Parathyroid adenoma (tissue), 2 donors: ENCODE results near the gene ARHGAP12.

ENCODE experiments used
- H2AFZ ChIP-seq: fragments of 300-600 bp; sonication (generic); one replicate; pipeline ENCODE4 v1.7.0; 2017; ENCODE audit warnings: antibody characterized with exemption, mild to moderate bottlenecking
- H3K27ac ChIP-seq: fragments of 300-600 bp; sonication (generic); one replicate; pipeline ENCODE4 v1.7.0; 2017
- H3K27me3 ChIP-seq: fragments of 300-600 bp; sonication (generic); one replicate; pipeline ENCODE4 v1.7.0; 2017; ENCODE audit warnings: low read length; ENCODE audit not compliant: control insufficient read depth, insufficient read depth
- H3K36me3 ChIP-seq: fragments of 300-600 bp; sonication (generic); one replicate; pipeline ENCODE4 v1.7.0; 2017; ENCODE audit warnings: low read length; ENCODE audit not compliant: control insufficient read depth, insufficient read depth
- H3K4me1 ChIP-seq: fragments of 300-600 bp; sonication (generic); one replicate; pipeline ENCODE4 v1.7.0; 2017; ENCODE audit warnings: control low read depth
- H3K4me2 ChIP-seq: fragments of 300-600 bp; sonication (generic); one replicate; pipeline ENCODE4 v1.7.0; 2017; ENCODE audit warnings: low read length
- H3K4me3 ChIP-seq: fragments of 300-600 bp; sonication (generic); one replicate; pipeline ENCODE4 v1.7.0; 2017; ENCODE audit warnings: low read depth, low read length
- H3K79me2 ChIP-seq: fragments of 300-600 bp; sonication (generic); one replicate; pipeline ENCODE4 v1.7.0; 2017; ENCODE audit warnings: control low read depth
- H3K9ac ChIP-seq: fragments of 300-600 bp; sonication (generic); one replicate; pipeline ENCODE4 v1.7.0; 2017; ENCODE audit warnings: mild to moderate bottlenecking
- H3K9me3 ChIP-seq: fragments of 300-600 bp; sonication (generic); one replicate; pipeline ENCODE4 v1.7.0; 2017; ENCODE audit warnings: low read length; ENCODE audit not compliant: control insufficient read depth
- TF ChIP-seq, protein P1 (sequence below): fragments of 300-600 bp; sonication (generic); IDR thresholded peaks from one replicate; pipeline ENCODE4 v1.7.0; 2017; ENCODE audit warnings: antibody characterized with exemption, mild to moderate bottlenecking
- donor health status: primary hyperparathyroidism.

The ARHGAP12 gene

DNA sequence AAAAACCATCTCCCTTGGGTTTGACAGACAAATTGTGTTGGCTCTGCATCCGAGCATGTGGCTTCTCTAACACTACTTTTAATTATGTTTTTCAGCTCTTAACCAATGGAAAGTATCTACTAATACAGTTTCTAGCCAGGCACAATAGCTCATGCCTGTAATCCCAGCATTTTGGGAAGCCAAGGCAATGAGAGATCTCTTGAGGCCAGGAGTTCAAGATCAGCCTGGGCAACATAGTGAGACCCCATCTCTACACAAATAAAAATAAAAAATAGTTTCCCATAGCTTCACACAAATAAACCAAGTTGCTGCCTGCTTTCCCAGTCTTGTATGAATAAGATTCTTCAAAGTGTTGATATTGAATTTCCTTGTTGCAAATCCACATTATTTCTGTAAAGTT, 13.8 kb upstream of the ARHGAP12 start:
- no peaks in the 10 kb centered on the region for H3K27me3 ChIP-seq
- H3K36me3 ChIP-seq, result no peaks in the 10 kb centered on the region
- no peaks in the 10 kb centered on the region for H3K79me2 ChIP-seq
- no peaks in the 10 kb centered on the region for H3K9me3 ChIP-seq
- H3K4me2 ChIP-seq, result no peak overlapping the region
- no peak overlapping the region for H3K27ac ChIP-seq
- no peaks in the 10 kb centered on the region for H3K4me1 ChIP-seq
- H3K9ac ChIP-seq, result no peak overlapping the region
- H3K4me3 ChIP-seq, result no peak overlapping the region
- TF ChIP-seq, protein P1, sequence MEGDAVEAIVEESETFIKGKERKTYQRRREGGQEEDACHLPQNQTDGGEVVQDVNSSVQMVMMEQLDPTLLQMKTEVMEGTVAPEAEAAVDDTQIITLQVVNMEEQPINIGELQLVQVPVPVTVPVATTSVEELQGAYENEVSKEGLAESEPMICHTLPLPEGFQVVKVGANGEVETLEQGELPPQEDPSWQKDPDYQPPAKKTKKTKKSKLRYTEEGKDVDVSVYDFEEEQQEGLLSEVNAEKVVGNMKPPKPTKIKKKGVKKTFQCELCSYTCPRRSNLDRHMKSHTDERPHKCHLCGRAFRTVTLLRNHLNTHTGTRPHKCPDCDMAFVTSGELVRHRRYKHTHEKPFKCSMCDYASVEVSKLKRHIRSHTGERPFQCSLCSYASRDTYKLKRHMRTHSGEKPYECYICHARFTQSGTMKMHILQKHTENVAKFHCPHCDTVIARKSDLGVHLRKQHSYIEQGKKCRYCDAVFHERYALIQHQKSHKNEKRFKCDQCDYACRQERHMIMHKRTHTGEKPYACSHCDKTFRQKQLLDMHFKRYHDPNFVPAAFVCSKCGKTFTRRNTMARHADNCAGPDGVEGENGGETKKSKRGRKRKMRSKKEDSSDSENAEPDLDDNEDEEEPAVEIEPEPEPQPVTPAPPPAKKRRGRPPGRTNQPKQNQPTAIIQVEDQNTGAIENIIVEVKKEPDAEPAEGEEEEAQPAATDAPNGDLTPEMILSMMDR, result no peak
- H2AFZ ChIP-seq, result no peak overlapping the region

DNA sequence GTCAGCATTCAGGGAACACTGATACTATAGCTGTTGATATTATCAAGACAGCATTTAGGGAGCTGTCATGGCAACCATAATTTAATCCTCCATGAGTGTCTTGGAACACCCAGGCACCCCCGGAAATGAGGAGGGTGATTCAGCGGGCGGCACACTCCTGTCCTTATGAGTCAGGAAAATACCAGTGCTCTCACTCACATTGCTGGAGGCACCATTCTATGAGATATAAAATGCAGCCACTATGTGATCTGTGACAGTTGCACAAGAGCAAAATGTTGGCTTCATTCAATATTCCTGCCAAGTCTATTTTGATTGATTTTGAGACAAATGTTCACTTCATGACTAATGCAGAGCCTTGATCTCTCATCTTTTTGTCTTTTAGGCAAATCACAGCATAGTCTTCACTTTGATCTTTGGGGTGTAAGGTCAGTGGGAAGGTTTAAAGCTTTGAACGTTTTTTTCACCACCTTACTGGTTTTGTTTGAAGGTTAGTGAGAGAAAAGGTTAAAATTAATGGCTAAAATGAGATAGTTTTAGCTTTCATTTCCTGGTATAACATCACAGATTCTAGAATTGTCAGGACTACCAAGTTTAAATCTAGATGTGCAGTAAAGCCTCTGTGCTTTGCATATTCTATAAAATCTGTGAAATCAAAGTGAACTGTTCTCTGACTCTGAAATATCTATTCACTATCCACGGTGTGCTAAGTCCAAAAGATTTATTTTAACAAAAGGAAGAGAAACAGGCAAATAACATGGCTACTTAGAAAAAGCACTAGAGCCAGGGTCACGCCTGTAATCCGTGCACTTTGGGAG, 12.4 kb upstream of the ARHGAP12 start:
- no peaks in the 10 kb centered on the region for H3K79me2 ChIP-seq
- TF ChIP-seq, protein P1, result no peak
- no peaks in the 10 kb centered on the region for H3K4me1 ChIP-seq
- no peak overlapping the region for H2AFZ ChIP-seq
- H3K36me3 ChIP-seq, result no peaks in the 10 kb centered on the region
- H3K4me3 ChIP-seq, result no peak overlapping the region
- H3K27me3 ChIP-seq, result no peaks in the 10 kb centered on the region
- no peak overlapping the region for H3K27ac ChIP-seq
- no peak overlapping the region for H3K9ac ChIP-seq
- H3K9me3 ChIP-seq, result no peaks in the 10 kb centered on the region
- no peak overlapping the region for H3K4me2 ChIP-seq

DNA sequence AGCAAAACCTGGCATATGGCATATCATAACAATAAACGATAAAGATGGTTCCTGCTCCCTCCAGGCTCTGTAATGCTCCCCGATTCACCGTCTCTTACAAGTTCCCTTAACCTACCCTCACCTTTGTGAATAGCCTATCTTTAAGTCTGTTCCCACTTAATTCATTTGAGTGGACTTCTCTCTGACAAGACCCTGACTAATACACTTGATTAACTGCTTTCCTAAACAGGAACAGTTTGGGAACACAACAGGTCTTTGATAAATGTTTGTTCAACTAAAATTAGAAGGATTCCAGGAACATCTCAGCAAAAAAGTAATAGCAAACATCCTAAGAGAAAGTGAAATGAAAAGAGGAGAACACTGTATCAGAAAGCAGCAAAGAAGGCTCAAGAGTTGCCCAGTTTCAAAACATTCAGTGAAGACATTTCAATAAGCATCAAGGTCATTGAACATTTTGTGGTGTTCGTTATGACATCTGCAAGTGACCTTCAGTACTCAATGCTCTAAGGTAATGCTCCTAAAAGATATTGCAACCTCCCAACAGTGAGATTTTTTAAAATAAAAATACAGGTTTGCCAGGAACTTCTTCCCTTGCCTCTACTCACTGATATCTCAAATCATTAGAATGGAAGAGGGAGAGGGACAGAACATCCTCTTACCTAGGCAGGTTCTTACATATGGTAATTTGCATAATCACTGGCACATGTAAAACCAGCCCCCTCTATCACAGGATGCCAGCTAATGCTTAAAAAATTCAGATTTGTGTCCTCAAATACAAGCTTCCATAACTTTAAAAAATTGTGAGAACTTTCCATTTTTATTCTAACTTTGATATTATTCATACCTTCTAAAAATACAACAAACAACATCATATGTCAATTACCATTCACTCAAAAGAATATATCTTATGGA, 11.4 kb upstream of the ARHGAP12 start:
- Histone ChIP-seq H3K27ac (no peak overlapping the region), H3K4me3 (no peak overlapping the region), H3K36me3 (no peaks in the 10 kb centered on the region), H2AFZ (no peak overlapping the region), H3K9ac (no peak overlapping the region), H3K27me3 (no peaks in the 10 kb centered on the region), H3K9me3 (no peaks in the 10 kb centered on the region), H3K4me1 (no peaks in the 10 kb centered on the region), H3K4me2 (no peak overlapping the region), H3K79me2 (no peaks in the 10 kb centered on the region)
- TF ChIP-seq, protein P1, result no peak

DNA sequence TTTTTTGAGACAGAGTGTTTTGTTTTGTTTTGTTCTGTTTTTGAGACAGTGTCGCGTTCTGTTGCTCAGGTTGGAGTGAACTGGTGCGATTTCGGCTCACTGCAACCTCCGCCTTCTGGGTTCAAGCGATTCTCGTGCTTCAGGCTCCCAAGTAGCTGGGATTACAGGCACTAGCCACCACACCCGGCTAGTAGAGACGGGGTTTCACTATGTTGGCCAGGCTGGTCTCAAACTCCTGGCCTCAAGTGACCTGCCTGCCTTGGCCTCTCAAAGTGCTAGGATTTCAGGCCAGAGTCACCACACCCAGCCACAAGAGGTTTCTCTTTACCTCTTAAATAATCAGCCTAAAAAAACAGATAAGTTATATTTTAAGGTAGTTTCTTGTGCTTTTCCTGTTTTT, 8.7 kb upstream of the ARHGAP12 start:
- no peaks in the 10 kb centered on the region for H3K9me3 ChIP-seq
- H3K9ac ChIP-seq, result no peak overlapping the region
- no peak overlapping the region for H2AFZ ChIP-seq
- no peaks in the 10 kb centered on the region for H3K36me3 ChIP-seq
- H3K4me2 ChIP-seq, result no peak overlapping the region
- no peak overlapping the region for H3K4me3 ChIP-seq
- H3K27ac ChIP-seq, result no peak overlapping the region
- no peaks in the 10 kb centered on the region for H3K79me2 ChIP-seq
- H3K4me1 ChIP-seq, result no peaks in the 10 kb centered on the region
- H3K27me3 ChIP-seq, result no peaks in the 10 kb centered on the region
- TF ChIP-seq, protein P1, result no peak
